Adipocyte (in vitro differentiated cells): ENCODE results near the gene CRTC3.

Experiments used
- DNase-seq: peaks from one replicate; pipeline ENCODE4 v3.0.0-alpha.2; 2015; ENCODE audit warnings: low read depth
- H3K27me3 ChIP-seq: replicated peaks from 2 replicates; pipeline ENCODE4 v1.7.0; 2013; ENCODE audit warnings: mild to moderate bottlenecking, low read length, moderate library complexity; ENCODE audit not compliant: control insufficient read depth, insufficient read depth
- H3K36me3 ChIP-seq: 2 replicates; pipeline ENCODE4 v1.7.0; 2013; ENCODE audit warnings: low read length, mild to moderate bottlenecking, moderate library complexity; ENCODE audit not compliant: control insufficient read depth, insufficient read depth, severe bottlenecking
- H3K4me1 ChIP-seq: 2 replicates; pipeline ENCODE4 v1.7.0; 2013; ENCODE audit warnings: mild to moderate bottlenecking, low read length, moderate library complexity; ENCODE audit not compliant: control insufficient read depth, insufficient read depth
- H3K4me3 ChIP-seq: 2 replicates; pipeline ENCODE4 v1.7.0; 2013; ENCODE audit warnings: mild to moderate bottlenecking, low read length, moderate library complexity
- H3K9ac ChIP-seq: 2 replicates; pipeline ENCODE4 v1.7.0; 2013; ENCODE audit warnings: mild to moderate bottlenecking, low read length, moderate library complexity
- H3K9me3 ChIP-seq: 2 replicates; pipeline ENCODE4 v1.7.0; 2013; ENCODE audit warnings: mild to moderate bottlenecking, low read length, moderate library complexity; ENCODE audit not compliant: control insufficient read depth

Gene CRTC3

GRCh38 chr15:90643301-90643632, 113.5 kb downstream of the CRTC3 start:
- no peak overlapping the region for H3K9ac ChIP-seq
- peaks cover 38% of the 10 kb centered on the region for H3K36me3 ChIP-seq
- no peaks in the 10 kb centered on the region for H3K9me3 ChIP-seq
- peaks cover 14% of the 10 kb centered on the region for H3K4me1 ChIP-seq
- no peak for DNase-seq
- H3K4me3 ChIP-seq: no peak overlapping the region
- H3K27me3 ChIP-seq: no peaks in the 10 kb centered on the region

GRCh38 chr15:90644526-90644925, 114.8 kb downstream of the CRTC3 start:
- no peaks in the 10 kb centered on the region for H3K9me3 ChIP-seq
- H3K36me3 ChIP-seq: peaks cover 28% of the 10 kb centered on the region
- no peak overlapping the region for H3K4me3 ChIP-seq
- no peaks in the 10 kb centered on the region for H3K27me3 ChIP-seq
- peaks cover 20% of the 10 kb centered on the region for H3K4me1 ChIP-seq
- peak overlapping the region; percentile 43 for H3K9ac ChIP-seq
- DNase-seq: no peak

GRCh38 chr15:90644952-90645725, 115.4 kb downstream of the CRTC3 start:
- Histone ChIP-seq H3K4me1 (peaks cover 20% of the 10 kb centered on the region), H3K9me3 (no peaks in the 10 kb centered on the region), H3K27me3 (no peaks in the 10 kb centered on the region), H3K36me3 (peaks cover 28% of the 10 kb centered on the region), H3K4me3 (no peak overlapping the region), H3K9ac (no peak overlapping the region)
- DNase-seq: no peak

- peaks cover 20% of the 10 kb centered on the region for H3K4me1 ChIP-seq
- H3K27me3 ChIP-seq: no peaks in the 10 kb centered on the region
- peaks cover 24% of the 10 kb centered on the region for H3K36me3 ChIP-seq
- DNase-seq: no peak
- H3K4me3 ChIP-seq: no peak overlapping the region
- no peaks in the 10 kb centered on the region for H3K9me3 ChIP-seq
- no peak overlapping the region for H3K9ac ChIP-seq
Observed at GRCh38 chr15:90645873-90646575, 116.3 kb downstream of the CRTC3 start.

- Histone ChIP-seq H3K9ac (no peak overlapping the region), H3K36me3 (peaks cover 17% of the 10 kb centered on the region), H3K27me3 (no peaks in the 10 kb centered on the region), H3K9me3 (no peaks in the 10 kb centered on the region), H3K4me3 (no peak overlapping the region), H3K4me1 (peaks cover 20% of the 10 kb centered on the region)
- DNase-seq: no peak
Observed at GRCh38 chr15:90646662-90647305, 117.1 kb downstream of the CRTC3 start.

GRCh38 chr15:90647326-90647725, 117.6 kb downstream of the CRTC3 start:
- H3K9ac ChIP-seq: no peak overlapping the region
- no peak for DNase-seq
- H3K4me3 ChIP-seq: no peak overlapping the region

GRCh38 chr15:90648137-90649070, 118.7 kb downstream of the CRTC3 start:
- Histone ChIP-seq H3K4me1 (peaks cover 20% of the 10 kb centered on the region), H3K27me3 (peaks cover 3% of the 10 kb centered on the region), H3K9me3 (no peaks in the 10 kb centered on the region), H3K9ac (no peak overlapping the region), H3K36me3 (peaks cover under 1% of the 10 kb centered on the region), H3K4me3 (peak overlapping the region; percentile 36)
- peak; percentile 89 for DNase-seq

More at GRCh38 chr15:90647326-90647725, 117.6 kb downstream of the CRTC3 start:
- H3K9me3 ChIP-seq: no peaks in the 10 kb centered on the region
- H3K4me1 ChIP-seq: peaks cover 20% of the 10 kb centered on the region
- peaks cover 11% of the 10 kb centered on the region for H3K36me3 ChIP-seq
- no peaks in the 10 kb centered on the region for H3K27me3 ChIP-seq

GRCh38 chr15:90650117-90650955, 120.6 kb downstream of the CRTC3 start:
- Histone ChIP-seq H3K9ac (no peak overlapping the region), H3K9me3 (no peaks in the 10 kb centered on the region), H3K4me1 (peaks cover 8% of the 10 kb centered on the region), H3K27me3 (peaks cover 5% of the 10 kb centered on the region), H3K4me3 (no peak overlapping the region), H3K36me3 (no peaks in the 10 kb centered on the region)
- no peak for DNase-seq

- Histone ChIP-seq H3K27me3 (peaks cover 5% of the 10 kb centered on the region), H3K9ac (no peak overlapping the region), H3K9me3 (no peaks in the 10 kb centered on the region), H3K4me1 (peaks cover 8% of the 10 kb centered on the region), H3K4me3 (no peak overlapping the region), H3K36me3 (no peaks in the 10 kb centered on the region)
- DNase-seq: no peak
Observed at GRCh38 chr15:90650956-90651689, 121.4 kb downstream of the CRTC3 start.
